22Rv1 (cell line): ENCODE results near the gene ANGPTL4.

Experiments used
- H3K27ac ChIP-seq: fragments of 450-650 bp; 2 replicates; pipeline ENCODE4 v1.5.1; 2017
- CTCF ChIP-seq: fragments of 450-650 bp; IDR thresholded peaks from 2 replicates; pipeline ENCODE4 v1.5.1; 2017; ENCODE audit warnings: mild to moderate bottlenecking
- ZFX ChIP-seq: fragments of 450-650 bp; IDR thresholded peaks from 2 replicates; pipeline ENCODE4 v1.6.1; 2017; ENCODE audit warnings: antibody characterized with exemption, borderline replicate concordance

ANGPTL4 gene

GRCh38 chr19:8321067-8321985, 42.6 kb upstream of the ANGPTL4 start, which contains the start of the genes NDUFA7 and RPS28:
NDUFA7 (minus strand) TSS chr19:8321375; CDS start chr19:8321358, 17 bp downstream.
RPS28 (plus strand) TSS chr19:8321496; CDS start chr19:8321531, 35 bp downstream.
- peak within 1 kb of the TSS; percentile 85 for H3K27ac ChIP-seq
- no peak for TF ChIP-seq ZFX
- peak; percentile 31 for TF ChIP-seq CTCF

GRCh38 chr19:8321986-8322637, 41.8 kb upstream of the ANGPTL4 start:
- peak overlapping the region; percentile 85 for H3K27ac ChIP-seq
- TF ChIP-seq CTCF (no peak), ZFX (no peak)

GRCh38 chr19:8322638-8322997, 41.3 kb upstream of the ANGPTL4 start:
- no peak for TF ChIP-seq ZFX
- TF ChIP-seq CTCF: no peak
- peak overlapping the region; percentile 85 for H3K27ac ChIP-seq

- peak overlapping the region; percentile 85 for H3K27ac ChIP-seq
- TF ChIP-seq ZFX (no peak), CTCF (no peak)
These were observed 40.2 kb upstream of the ANGPTL4 start for GRCh38 chr19:8323781-8324185.

- TF ChIP-seq CTCF: no peak
- TF ChIP-seq ZFX: no peak
- H3K27ac ChIP-seq: peak overlapping the region; percentile 85
These were observed 39.5 kb upstream of the ANGPTL4 start for GRCh38 chr19:8324186-8325050.

- TF ChIP-seq CTCF (no peak), ZFX (no peak)
- H3K27ac ChIP-seq: no peak overlapping the region
These were observed 38.5 kb upstream of the ANGPTL4 start for GRCh38 chr19:8325454-8325853.
